SK-N-SH (cell line): ENCODE measurements around the gene RNF8. TPM values are rescaled to one million over a fixed set of nuclear protein-coding genes. Genes with fewer than 3 reads are reported as not detected.

Source experiments
- CTCF ChIA-PET: fragments of 300-600, 350-600 bp; formaldehyde crosslinking; extraction: SDS; loops from one replicate; lab custom pipeline; 2021; lab: Yijun Ruan, JAX
- POLR2A ChIA-PET: fragments of 350-600 bp; sonication (Branson Sonifier 250); formaldehyde crosslinking; extraction: SDS; loops from one replicate; lab custom pipeline; 2020; ENCODE audit warnings: antibody characterized with exemption, inconsistent platforms; lab: Yijun Ruan, JAX
- DNase-seq: peaks from one replicate; pipeline ENCODE4 v3.0.0; 2012
- H2AFZ ChIP-seq: fragments of 200-600 bp; sonication (generic); 2 replicates; pipeline ENCODE4 v1.8.1; 2016; ENCODE audit warnings: antibody characterized with exemption, mild to moderate bottlenecking, low read depth
- H3F3A ChIP-seq: fragments of 200-600 bp; sonication (generic); replicated peaks from 2 replicates; pipeline ENCODE3; 2016; ENCODE audit warnings: antibody characterized with exemption, mild to moderate bottlenecking; ENCODE audit not compliant: insufficient read depth
- H3K27ac ChIP-seq, 2 experiments: fragments of 200-500 bp in 1 of 2; fragments of 200-600 bp in 1 of 2; sonication (Bioruptor generic) in 1 of 2; sonication (generic), shearing (Covaris generic) in 1 of 2; 2 replicates each; pipeline versions ENCODE4 v1.5.1 to v1.6.1; 2014 to 2016; ENCODE audit warnings: low read depth in 2 of 2, inconsistent platforms in 1 of 2, low read length in 1 of 2, mild to moderate bottlenecking in 1 of 2, mixed read lengths in 1 of 2
- H3K27me3 ChIP-seq: fragments of 200-600 bp; sonication (generic), shearing (Covaris generic); 2 replicates; pipeline ENCODE4 v1.6.1; 2016; ENCODE audit warnings: mixed run types; ENCODE audit not compliant: insufficient read depth
- H3K36me3 ChIP-seq, 2 experiments: fragments of 200-500 bp in 1 of 2; fragments of 200-600 bp in 1 of 2; sonication (Bioruptor generic) in 1 of 2; sonication (generic) in 1 of 2; replicated peaks in 1 of 2; 2 replicates each; pipeline versions ENCODE3 to v1.5.1; 2014 to 2016; ENCODE audit warnings: low read length in 1 of 2, mild to moderate bottlenecking in 1 of 2; ENCODE audit not compliant: insufficient read depth in 2 of 2, control insufficient read depth in 1 of 2
- H3K4me1 ChIP-seq, 2 experiments: fragments of 200-500 bp in 1 of 2; fragments of 200-600 bp in 1 of 2; sonication (Bioruptor generic) in 1 of 2; sonication (generic), shearing (Covaris generic) in 1 of 2; 2 replicates each; pipeline versions ENCODE4 v1.5.1 to v1.6.1; 2014 to 2016; ENCODE audit warnings: low read depth in 1 of 2, low read length in 1 of 2, mixed run types in 1 of 2; ENCODE audit not compliant: insufficient read depth in 2 of 2, control insufficient read depth in 1 of 2
- H3K4me2 ChIP-seq: fragments of 200-600 bp; sonication (generic), shearing (Covaris generic); 2 replicates; pipeline ENCODE4 v1.6.1; 2017; ENCODE audit warnings: mixed run types
- H3K4me3 ChIP-seq, 2 experiments: fragments of 200-500 bp in 1 of 2; fragments of 200-600 bp in 1 of 2; sonication (Bioruptor generic) in 1 of 2; sonication (generic), shearing (Covaris generic) in 1 of 2; 2 replicates each; pipeline versions ENCODE4 v1.5.1 to v1.8.1; 2014 to 2016; ENCODE audit warnings: low read depth in 2 of 2, inconsistent platforms in 1 of 2, low read length in 1 of 2, mild to moderate bottlenecking in 1 of 2, mixed read lengths in 1 of 2, moderate library complexity in 1 of 2
- H3K79me2 ChIP-seq: fragments of 200-600 bp; sonication (generic); 2 replicates; pipeline ENCODE4 v1.8.1; 2017; ENCODE audit warnings: mild to moderate bottlenecking; ENCODE audit not compliant: insufficient read depth
- H3K9ac ChIP-seq: fragments of 200-600 bp; sonication (generic); 2 replicates; pipeline ENCODE4 v1.6.1; 2017; ENCODE audit warnings: mixed run types
- H3K9me2 ChIP-seq: fragments of 200-600 bp; sonication (generic); 2 replicates; pipeline ENCODE4 v1.6.1; 2017; ENCODE audit warnings: mixed run types
- H3K9me3 ChIP-seq: fragments of 200-600 bp; sonication (generic); 2 replicates; pipeline ENCODE4 v1.6.1; 2017; ENCODE audit warnings: mixed run types, mild to moderate bottlenecking, moderate library complexity
- H4K20me1 ChIP-seq: fragments of 200-600 bp; sonication (generic); 2 replicates; pipeline ENCODE4 v1.6.1; 2017; ENCODE audit warnings: mild to moderate bottlenecking, mixed run types; ENCODE audit not compliant: insufficient read depth
- CHD2 ChIP-seq: fragments of 150-350 bp; IDR thresholded peaks from 2 replicates; pipeline ENCODE4 v1.6.1; 2018; ENCODE audit warnings: low read length; ENCODE audit not compliant: partially characterized antibody
- EZH2phosphoT487 ChIP-seq: fragments of 200-600 bp; sonication (generic); IDR thresholded peaks from 2 replicates; pipeline ENCODE4 v1.6.1; 2017; ENCODE audit warnings: low read depth, mixed run types, mild to moderate bottlenecking, antibody characterized with exemption, moderate library complexity, borderline replicate concordance
- FOSL2 ChIP-seq: IDR thresholded peaks from 2 replicates; pipeline ENCODE4 v1.4.0; 2012; ENCODE audit warnings: low read depth, mild to moderate bottlenecking, moderate library complexity, borderline replicate concordance
- FOXJ3 ChIP-seq: sonication (generic); formaldehyde crosslinking; IDR thresholded peaks from 2 replicates; pipeline ENCODE4 v1.5.1; 2020; ENCODE audit warnings: mild to moderate bottlenecking, missing genetic modification reagents
- FOXM1 ChIP-seq: IDR thresholded peaks from 2 replicates; pipeline ENCODE4 v1.4.0; 2012; ENCODE audit warnings: low read depth, mild to moderate bottlenecking
- IRF3 ChIP-seq: fragments of 150-350 bp; IDR thresholded peaks from 2 replicates; pipeline ENCODE4 v1.6.1; 2016; ENCODE audit warnings: mild to moderate bottlenecking, low read depth, low read length
- MXI1 ChIP-seq: IDR thresholded peaks from 2 replicates; pipeline ENCODE4 v1.6.1; 2012; ENCODE audit warnings: mild to moderate bottlenecking, low read depth, low read length, improper control_type of control experiment
- NFIC ChIP-seq: IDR thresholded peaks from 2 replicates; pipeline ENCODE4 v1.4.0; 2012; ENCODE audit warnings: borderline replicate concordance
- NRF1 ChIP-seq: IDR thresholded peaks from 2 replicates; pipeline ENCODE4 v1.6.1; 2012; ENCODE audit warnings: low read depth, mild to moderate bottlenecking, low read length
- PBX3 ChIP-seq: IDR thresholded peaks from 2 replicates; pipeline ENCODE4; 2012
- RAD21 ChIP-seq: IDR thresholded peaks from 2 replicates; pipeline ENCODE4 v1.6.1; 2012; ENCODE audit warnings: mild to moderate bottlenecking, low read length
- RFX5 ChIP-seq: IDR thresholded peaks from 2 replicates; pipeline ENCODE4 v1.6.1; 2012; ENCODE audit warnings: mild to moderate bottlenecking, improper control_type of control experiment, low read length
- RXRA ChIP-seq: IDR thresholded peaks from 2 replicates; pipeline ENCODE4 v1.4.0; 2012; ENCODE audit warnings: low read depth, mild to moderate bottlenecking, borderline replicate concordance
- TAF1 ChIP-seq: IDR thresholded peaks from 2 replicates; pipeline ENCODE4 v1.6.1; 2012; ENCODE audit warnings: low read depth, mild to moderate bottlenecking, low read length, moderate library complexity, borderline replicate concordance
- TCF12 ChIP-seq: IDR thresholded peaks from 2 replicates; pipeline ENCODE4 v1.4.0; 2012
- TEAD4 ChIP-seq: IDR thresholded peaks from 2 replicates; pipeline ENCODE4 v1.4.0; 2012; ENCODE audit warnings: mild to moderate bottlenecking, borderline replicate concordance; ENCODE audit not compliant: insufficient read depth
- USF1 ChIP-seq: IDR thresholded peaks from 2 replicates; pipeline ENCODE4 v1.4.0; 2012; ENCODE audit warnings: low read depth, borderline replicate concordance
- USF2 ChIP-seq: fragments of 150-350 bp; IDR thresholded peaks from 2 replicates; pipeline ENCODE4 v1.6.1; 2017; ENCODE audit warnings: antibody characterized with exemption, low read length, low read depth, borderline replicate concordance
- WGBS: methylation state at CpG from one replicate; pipeline ENCODE4 v1.1.6; 2017; ENCODE audit warnings: low lambda C conversion rate; 5-methylcytosine and 5-hydroxymethylcytosine counted together
- polyA plus RNA-seq, 3 experiments: library from polyadenylated mRNA; depleted of rRNA; stranded (reverse); fragments of >200 nt; gene quantifications; 2 replicates each; pipeline ENCODE4 v1.2.3, GENCODE V29; 2012

RNF8 gene
- polyA plus RNA-seq, 1 of the 3 experiments (the other 2 are of a cell fraction), result 21.7 TPM

DNA sequence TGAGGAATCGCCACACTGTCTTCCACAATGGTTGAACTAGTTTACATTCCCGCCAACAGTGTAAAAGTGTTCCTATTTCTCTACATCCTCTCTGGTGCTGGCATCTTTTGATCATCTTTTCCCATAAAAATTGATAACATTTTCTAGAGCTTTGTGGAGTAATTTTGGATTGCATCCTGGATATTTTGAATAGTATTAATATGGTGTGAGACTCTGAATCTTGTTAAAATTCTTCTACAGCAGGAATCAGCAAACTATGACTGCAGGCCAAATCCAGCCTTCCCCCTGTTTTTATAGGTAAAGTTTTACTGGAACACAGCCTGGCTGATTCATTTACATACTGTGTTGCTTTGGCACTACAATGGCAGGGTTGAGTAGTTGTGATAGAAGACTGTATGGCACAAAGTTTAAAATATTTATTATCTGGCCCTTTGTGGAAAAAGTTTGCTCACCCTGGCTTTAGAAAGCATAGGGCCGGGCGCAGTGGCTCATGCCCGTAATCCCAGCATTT lies 15.0 kb upstream of the RNF8 start (continued):
- no peak for TF ChIP-seq RXRA
- no peak for TF ChIP-seq FOXJ3 (CRISPR knock-in tag)
- TF ChIP-seq TEAD4, result no peak

- Histone ChIP-seq H3K9ac (no peak overlapping the region), H4K20me1 (no peaks in the 10 kb centered on the region), H2AFZ (no peak overlapping the region), H3K4me3 (no peak overlapping the region), H3K4me1 (no peaks in the 10 kb centered on the region), H3F3A (no peaks in the 10 kb centered on the region), H3K79me2 (no peaks in the 10 kb centered on the region), H3K4me2 (no peak overlapping the region), H3K9me3 (no peaks in the 10 kb centered on the region), H3K36me3 (no peaks in the 10 kb centered on the region), H3K9me2 (no peaks in the 10 kb centered on the region), H3K27ac (no peak overlapping the region), H3K27me3 (no peaks in the 10 kb centered on the region; the same call in 1 of the 2 replicates)
- ChIA-PET CTCF (interaction anchor here (0.6 to 1.7 kb wide), 4 partner anchors 9 to 352 kb away, joined by 3 to 4 read pairs (median 3); no protein-coding TSS in a partner anchor), POLR2A (no interaction called here)
- TF ChIP-seq RAD21, result no peak
- no peak for TF ChIP-seq PBX3
- TF ChIP-seq EZH2phosphoT487, result no peak
- TF ChIP-seq IRF3, result no peak
- TF ChIP-seq USF2, result no peak
- no peak for TF ChIP-seq TCF12
- TF ChIP-seq FOSL2, result no peak
- WGBS, result 93% methylated on average over 5 of the region's 5 CpGs
- no peak for DNase-seq
These were observed 13.8 kb upstream of the RNF8 start for GRCh38 chr6:37339741-37340638.

GRCh38 chr6:37340639-37340943 lies 13.2 kb upstream of the RNF8 start:
- Histone ChIP-seq H2AFZ (no peak overlapping the region), H3K27me3 (no peaks in the 10 kb centered on the region; the same call in 1 of the 2 replicates), H3K27ac (no peak overlapping the region), H4K20me1 (no peaks in the 10 kb centered on the region), H3F3A (no peaks in the 10 kb centered on the region), H3K4me2 (no peak overlapping the region), H3K9ac (no peak overlapping the region), H3K9me3 (no peaks in the 10 kb centered on the region), H3K4me1 (no peaks in the 10 kb centered on the region), H3K9me2 (no peaks in the 10 kb centered on the region), H3K79me2 (no peaks in the 10 kb centered on the region), H3K4me3 (no peak overlapping the region), H3K36me3 (no peaks in the 10 kb centered on the region)
- ChIA-PET POLR2A (no interaction called here), CTCF (interaction anchor here (0.7 to 1.3 kb wide), 2 partner anchors 14 to 15 kb away, joined by 3 read pairs; no protein-coding TSS in a partner anchor)
- DNase-seq, result no peak
- 73% methylated on average over 4 of the region's 4 CpGs for WGBS
- TF ChIP-seq USF2 (no peak), MXI1 (no peak), FOXM1 (no peak), RFX5 (no peak), TAF1 (no peak), USF1 (no peak), RAD21 (no peak), IRF3 (no peak), NFIC (no peak), CHD2 (no peak), NRF1 (no peak)
